SH-SY5Y (cell line): Measurements from ENCODE around the gene ZBED1.

Experiments
- GATA2 ChIP-seq: IDR thresholded peaks from 2 replicates; pipeline ENCODE4 v1.6.1; 2011; ENCODE audit warnings: mild to moderate bottlenecking, low read depth, low read length
- GATA3 ChIP-seq: IDR thresholded peaks from 2 replicates; pipeline ENCODE4 v1.6.1; 2011; ENCODE audit warnings: low read depth, mild to moderate bottlenecking, low read length, moderate library complexity

The ZBED1 gene

DNA sequence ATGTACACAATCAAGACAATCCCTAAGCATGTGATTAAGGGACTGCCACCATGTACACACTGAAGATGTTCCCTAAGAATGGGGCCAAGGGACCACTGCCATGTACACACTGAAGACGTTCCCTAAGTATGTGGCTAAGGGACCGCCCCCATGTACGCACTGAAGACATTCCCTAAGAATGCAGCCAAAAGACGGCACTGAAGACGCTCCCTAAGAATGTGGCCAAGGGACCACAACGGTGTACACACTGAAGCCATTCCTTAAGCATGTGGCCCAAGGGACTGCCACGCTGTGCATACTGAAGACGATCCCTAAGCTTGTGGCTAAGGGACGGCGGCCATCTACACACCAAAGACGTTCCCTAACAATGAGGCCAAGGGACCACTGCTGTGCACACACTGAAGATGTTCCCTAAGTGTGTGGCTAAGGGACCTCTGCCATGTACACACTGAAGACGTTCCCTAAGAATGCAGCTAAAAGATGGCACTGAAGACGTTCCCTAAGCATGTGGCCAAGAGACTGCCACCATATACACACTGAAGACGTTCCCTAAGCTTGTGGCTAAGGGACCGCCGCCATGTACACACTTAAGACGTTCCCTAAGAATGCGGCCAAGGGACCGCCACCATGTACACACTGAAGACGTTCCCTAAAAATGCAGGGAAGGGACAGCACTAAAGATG, 26.4 kb downstream of the ZBED1 start:
- no peak for TF ChIP-seq GATA2
- no peak for TF ChIP-seq GATA3

DNA sequence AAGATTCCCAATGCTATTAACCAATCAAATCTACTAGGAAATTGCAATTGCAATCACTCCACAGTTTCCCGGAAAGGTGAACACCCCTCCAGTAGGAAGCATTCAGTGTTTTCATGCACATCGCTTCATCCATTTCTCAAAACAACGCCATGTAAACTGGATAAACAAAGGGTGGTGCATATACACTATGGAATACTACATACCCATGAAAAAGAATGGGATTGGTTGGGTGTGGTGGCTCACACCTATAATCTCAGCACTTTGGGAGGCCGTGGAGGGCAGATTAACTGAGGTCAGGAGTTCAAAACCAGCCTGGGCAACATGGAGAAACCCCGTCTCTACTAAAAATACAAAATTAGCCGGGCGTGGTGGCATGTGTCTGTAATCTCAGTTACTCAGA, 29.1 kb downstream of the ZBED1 start:
- TF ChIP-seq GATA3 (no peak), GATA2 (no peak)

- TF ChIP-seq GATA2 (no peak), GATA3 (no peak)
These were observed 31.5 kb downstream of the ZBED1 start for GRCh38 chrX:2469196-2469685.

DNA sequence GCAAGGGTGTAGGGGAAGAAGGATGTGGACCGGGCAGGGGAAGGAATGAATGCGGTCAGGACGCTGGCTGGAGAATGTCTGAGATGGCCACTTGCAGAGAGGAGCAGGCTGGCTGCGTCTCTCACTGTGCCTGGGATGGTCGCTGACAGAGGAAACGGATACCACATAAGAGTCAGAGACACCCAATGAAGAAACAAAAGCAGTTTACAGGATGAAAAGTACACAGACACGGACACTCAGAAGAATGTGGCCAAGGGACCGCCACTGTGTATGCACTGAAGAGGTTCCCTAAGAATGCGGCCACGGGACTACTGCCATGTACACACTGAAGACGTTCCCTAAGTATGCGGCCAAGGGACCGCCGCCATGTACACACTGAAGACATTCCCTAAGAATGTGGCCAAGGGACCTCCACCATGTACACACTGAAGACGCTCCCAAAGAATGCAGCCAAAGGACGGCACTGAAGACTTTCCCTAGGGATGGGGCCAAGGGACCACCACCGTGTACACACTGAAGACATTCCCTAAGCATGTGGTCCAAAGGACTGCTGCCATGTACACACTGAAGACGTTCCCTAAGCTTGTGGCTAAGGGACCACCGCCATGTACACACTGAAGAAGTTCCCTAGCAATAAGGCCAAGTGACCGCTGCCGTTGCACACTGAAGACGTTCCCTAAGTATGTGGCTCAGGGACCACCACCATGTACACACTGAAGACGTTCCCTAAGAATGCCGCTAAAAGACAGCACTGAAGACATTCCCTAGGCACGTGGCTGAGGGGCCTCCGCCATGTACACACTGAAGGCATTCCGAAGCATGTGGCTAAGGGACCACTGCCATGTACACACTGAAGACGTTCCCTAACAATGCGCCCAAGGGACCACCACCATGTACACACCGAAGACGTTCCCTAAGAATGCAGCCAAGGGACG, 32.2 kb downstream of the ZBED1 start:
- TF ChIP-seq GATA3, result no peak
- no peak for TF ChIP-seq GATA2

DNA sequence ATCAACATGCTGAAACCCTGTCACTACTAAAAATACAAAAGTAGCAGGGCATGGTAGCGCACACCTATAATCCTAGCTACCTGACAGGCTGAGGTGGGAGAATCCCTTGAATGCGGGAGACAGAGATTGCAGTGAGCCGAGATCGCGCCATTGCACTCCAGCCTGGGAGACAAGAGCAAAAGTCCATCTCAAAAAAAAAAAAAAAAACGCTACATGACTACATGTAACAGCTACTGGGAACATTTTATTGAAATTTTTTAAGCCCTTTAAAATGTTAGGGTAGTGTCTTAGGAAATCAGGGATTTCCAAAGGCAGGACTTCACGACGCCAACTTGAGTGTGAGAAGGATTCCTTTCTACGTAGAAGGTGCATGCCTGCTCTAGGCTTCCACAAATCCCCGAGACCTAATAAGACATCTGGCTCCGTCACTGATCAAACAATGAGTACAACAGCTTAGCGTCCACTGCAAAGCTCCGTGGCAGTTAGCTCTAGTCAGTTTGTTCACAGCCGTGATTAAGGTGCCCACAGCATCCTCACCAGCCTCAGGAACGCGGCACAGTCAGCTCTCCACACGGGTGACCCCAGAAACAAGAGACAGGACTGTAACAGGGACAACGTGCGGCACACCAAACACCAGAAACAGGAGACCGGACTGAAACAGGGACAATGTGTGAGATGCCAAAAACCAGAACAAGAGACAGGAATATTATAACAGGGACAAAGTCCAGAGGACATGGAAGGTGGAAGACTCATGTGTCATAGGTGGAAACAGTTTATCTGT, 33.7 kb downstream of the ZBED1 start:
- TF ChIP-seq GATA3 (no peak), GATA2 (no peak)

- TF ChIP-seq GATA2 (no peak), GATA3 (no peak)
These were observed 36.1 kb downstream of the ZBED1 start for GRCh38 chrX:2464677-2465166.

DNA sequence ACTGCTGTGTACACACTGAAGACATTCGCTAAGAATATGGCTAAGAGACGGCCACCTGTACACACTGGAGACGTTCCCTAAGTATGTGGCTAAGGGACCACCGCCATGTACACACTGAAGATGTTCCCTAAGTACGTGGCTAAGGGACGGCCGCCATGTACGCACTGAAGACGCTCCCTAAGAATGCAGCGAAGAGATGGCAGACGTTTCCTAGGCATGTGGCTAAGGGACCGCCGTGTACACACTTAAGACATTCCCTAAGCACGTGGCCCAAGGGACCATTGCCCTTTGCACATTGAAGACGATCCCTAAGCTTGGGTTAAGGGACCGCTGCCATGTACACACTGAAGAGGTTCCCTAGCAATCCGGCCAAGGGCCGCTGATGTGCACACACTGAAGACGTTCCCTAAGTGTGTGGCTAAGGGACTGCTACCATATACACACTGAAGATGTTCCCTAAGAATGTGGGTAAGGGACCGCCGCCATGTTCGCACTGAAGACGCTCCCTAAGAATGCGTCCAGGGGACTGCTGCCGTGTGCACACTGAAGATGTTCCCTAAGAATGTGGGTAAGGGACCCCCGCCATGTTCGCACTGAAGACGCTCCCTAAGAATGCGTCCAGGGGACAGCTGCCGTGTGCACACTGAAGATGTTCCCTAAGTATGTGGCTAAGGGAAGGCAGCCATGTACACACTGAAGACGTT, 36.7 kb downstream of the ZBED1 start:
- TF ChIP-seq GATA3 (no peak), GATA2 (no peak)

- TF ChIP-seq GATA3, result no peak
These were observed 38.0 kb downstream of the ZBED1 start for GRCh38 chrX:2462780-2463179.

- TF ChIP-seq GATA3 (no peak), GATA2 (no peak)
These were observed 38.7 kb downstream of the ZBED1 start for GRCh38 chrX:2462074-2462473.

- TF ChIP-seq GATA2 (no peak), GATA3 (no peak)
These were observed 39.1 kb downstream of the ZBED1 start for GRCh38 chrX:2461711-2462016.

DNA sequence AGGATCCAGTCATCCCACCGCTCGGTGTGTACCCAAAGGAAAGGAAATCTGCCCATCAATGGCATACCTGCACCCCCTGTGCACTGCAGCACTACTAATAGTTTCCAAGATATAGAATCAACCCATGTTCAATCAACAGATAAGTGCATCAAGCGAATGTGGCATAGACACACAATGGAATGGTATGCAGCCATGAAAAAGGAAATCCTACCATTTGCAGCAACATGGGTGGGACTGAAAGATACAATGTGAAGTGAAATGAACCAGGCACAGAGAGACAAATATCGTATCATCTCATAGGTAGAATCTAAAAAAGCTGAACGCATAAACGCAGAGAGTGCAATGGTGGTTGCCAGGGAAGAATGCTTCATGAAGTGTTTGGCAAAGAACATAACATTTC, 42.5 kb downstream of the ZBED1 start:
- TF ChIP-seq GATA3, result no peak
- no peak for TF ChIP-seq GATA2

DNA sequence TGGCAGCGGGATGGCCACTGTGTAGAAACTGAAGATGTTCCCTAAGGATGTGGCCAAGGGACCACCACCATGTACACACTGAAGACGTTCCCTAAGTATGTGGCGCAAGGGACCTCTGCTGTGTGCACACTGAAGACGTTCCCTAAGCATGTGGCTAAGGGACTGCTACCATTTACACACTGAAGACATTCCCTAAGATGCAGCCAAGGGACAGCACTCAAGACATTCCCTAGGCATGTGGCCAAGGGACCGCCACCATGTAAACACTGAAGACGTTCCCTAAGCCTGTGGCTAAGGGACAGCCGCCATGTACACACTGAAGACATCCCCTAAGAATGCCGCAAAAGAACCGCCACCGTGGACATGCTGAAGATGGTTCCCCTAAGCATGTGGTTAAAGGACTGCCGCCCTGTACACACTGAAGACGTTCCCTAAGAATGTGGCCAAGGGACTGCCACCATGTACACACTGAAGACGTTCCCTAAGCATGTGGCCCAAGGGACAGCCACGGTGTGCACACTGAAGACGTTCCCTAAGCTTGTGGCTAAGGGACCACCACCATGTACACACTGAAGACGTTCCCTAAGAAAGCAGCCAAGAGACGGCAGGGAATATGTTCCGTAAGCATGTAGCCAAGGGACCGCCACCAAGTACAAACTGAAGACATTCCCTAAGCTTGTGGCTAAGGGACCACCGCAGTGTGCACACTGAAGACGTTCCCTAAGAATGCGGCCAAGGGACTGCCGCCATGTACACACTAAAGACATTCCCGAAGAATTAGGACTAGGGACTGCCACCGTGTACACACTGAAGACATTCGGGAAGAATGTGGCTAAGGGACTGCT, 43.3 kb downstream of the ZBED1 start:
- TF ChIP-seq GATA2, result no peak
- TF ChIP-seq GATA3, result no peak

GRCh38 chrX:2452799-2453198, 48.0 kb downstream of the ZBED1 start:
- TF ChIP-seq GATA3 (no peak), GATA2 (no peak)

DNA sequence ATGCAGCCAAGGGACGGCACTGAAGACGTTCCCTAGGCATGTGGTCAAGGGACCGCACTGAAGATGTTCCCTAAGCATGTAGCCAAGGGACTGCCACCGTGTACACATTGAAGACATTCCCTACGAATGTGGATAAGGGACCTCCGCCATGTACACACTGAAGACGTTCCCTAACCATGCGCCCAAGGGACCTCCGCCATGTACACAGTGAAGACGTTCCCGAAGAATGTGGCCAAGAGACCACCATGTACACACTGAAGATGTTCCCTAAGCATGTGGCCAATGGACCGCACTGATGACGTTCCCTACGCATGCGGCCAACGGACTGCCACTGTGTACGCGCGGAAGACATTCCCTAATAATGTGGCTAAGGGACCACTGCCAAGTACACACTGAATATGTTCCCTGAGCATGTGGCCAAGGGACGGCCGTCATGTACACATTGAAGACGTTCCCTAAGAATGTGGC, 48.4 kb downstream of the ZBED1 start:
- TF ChIP-seq GATA2 (no peak), GATA3 (no peak)
